ENCODE measurements around the gene SLC6A4. TPM values are rescaled to one million over a fixed set of nuclear protein-coding genes. Genes with fewer than 3 reads are reported as not detected.

The SLC6A4 gene
- polyA plus RNA-seq, 1 experiment = not detected

- DNase-seq (ENCODE audit: low read depth) = no peak
- no peak for TF ChIP-seq CTCF (IDR thresholded peaks at IDR 0.05; ENCODE audit: insufficient read depth, low read depth, low read length)
- ChIA-PET CTCF (interaction anchor here (1.7 kb wide), 1 partner anchor 21 kb away, joined by 5 read pairs; no protein-coding TSS in a partner anchor), POLR2A (no interaction called here)
- Histone ChIP-seq H3K4me3 (ENCODE audit: low read depth, low read length) (no peak overlapping the region), H3K27me3 (ENCODE audit: control insufficient read depth, insufficient read depth, low read length) (peaks cover 4% of the 10 kb centered on the region; the same call in 1 of the 2 replicates), H3K36me3 (ENCODE audit: control insufficient read depth, insufficient read depth, low read length) (no peaks in the 10 kb centered on the region)
Observed at GRCh38 chr17:30218799-30219198, 16.7 kb downstream of the SLC6A4 start.

- no peaks in the 10 kb centered on the region for H3K36me3 ChIP-seq (ENCODE audit: control insufficient read depth, insufficient read depth, low read length)
- POLR2A ChIA-PET = no interaction called here
- CTCF ChIA-PET = no interaction called here
- TF ChIP-seq CTCF (IDR thresholded peaks at IDR 0.05; ENCODE audit: insufficient read depth, low read depth, low read length) = no peak
- H3K4me3 ChIP-seq (ENCODE audit: low read depth, low read length) = no peak overlapping the region
- H3K27me3 ChIP-seq (ENCODE audit: control insufficient read depth, insufficient read depth, low read length) = peaks cover 4% of the 10 kb centered on the region; the same call in 1 of the 2 replicates
- DNase-seq (ENCODE audit: low read depth) = no peak
Observed at GRCh38 chr17:30217746-30218245, 17.7 kb downstream of the SLC6A4 start.

GRCh38 chr17:30217054-30217453 lies 18.4 kb downstream of the SLC6A4 start:
- no peak for DNase-seq (ENCODE audit: low read depth)
- POLR2A ChIA-PET = no interaction called here
- CTCF ChIA-PET = no interaction called here
- no peaks in the 10 kb centered on the region for H3K36me3 ChIP-seq (ENCODE audit: control insufficient read depth, insufficient read depth, low read length)
- H3K27me3 ChIP-seq (ENCODE audit: control insufficient read depth, insufficient read depth, low read length) = peaks cover 2% of the 10 kb centered on the region; the same call in 1 of the 2 replicates
- no peak for TF ChIP-seq CTCF (IDR thresholded peaks at IDR 0.05; ENCODE audit: insufficient read depth, low read depth, low read length)
- no peak overlapping the region for H3K4me3 ChIP-seq (ENCODE audit: low read depth, low read length)

- DNase-seq (ENCODE audit: low read depth) = no peak
- Histone ChIP-seq H3K36me3 (ENCODE audit: control insufficient read depth, insufficient read depth, low read length) (no peaks in the 10 kb centered on the region), H3K27me3 (ENCODE audit: control insufficient read depth, insufficient read depth, low read length) (peaks cover 8% of the 10 kb centered on the region), H3K4me3 (ENCODE audit: low read depth, low read length) (no peak overlapping the region)
- CTCF ChIA-PET = no interaction called here
- POLR2A ChIA-PET = no interaction called here
- no peak for TF ChIP-seq CTCF (IDR thresholded peaks at IDR 0.05; ENCODE audit: insufficient read depth, low read depth, low read length)
Observed at GRCh38 chr17:30212750-30213149, 22.7 kb downstream of the SLC6A4 start.

- DNase-seq (ENCODE audit: low read depth) = no peak
- Histone ChIP-seq H3K27me3 (ENCODE audit: control insufficient read depth, insufficient read depth, low read length) (peaks cover 11% of the 10 kb centered on the region), H3K36me3 (ENCODE audit: control insufficient read depth, insufficient read depth, low read length) (no peaks in the 10 kb centered on the region), H3K4me3 (ENCODE audit: low read depth, low read length) (no peak overlapping the region)
- CTCF ChIA-PET = no interaction called here
- POLR2A ChIA-PET = no interaction called here
- no peak for TF ChIP-seq CTCF (IDR thresholded peaks at IDR 0.05; ENCODE audit: insufficient read depth, low read depth, low read length)
Observed at GRCh38 chr17:30211371-30211770, 24.1 kb downstream of the SLC6A4 start.
